NCI-H2227 treated with DMSO at 0.1 percent for 48 hours (cell line): Measurements from ENCODE around the gene ADAMTS10.
"Not testable (repeated sequence)": the region's sequence is repeated elsewhere in the genome, so short reads cannot be mapped to it uniquely, and the experiment has no call there.

Experiments used
- DNase-seq: peaks from one replicate; lab custom pipeline; 2025; lab: John Stamatoyannopoulos, UW

The ADAMTS10 gene

DNA sequence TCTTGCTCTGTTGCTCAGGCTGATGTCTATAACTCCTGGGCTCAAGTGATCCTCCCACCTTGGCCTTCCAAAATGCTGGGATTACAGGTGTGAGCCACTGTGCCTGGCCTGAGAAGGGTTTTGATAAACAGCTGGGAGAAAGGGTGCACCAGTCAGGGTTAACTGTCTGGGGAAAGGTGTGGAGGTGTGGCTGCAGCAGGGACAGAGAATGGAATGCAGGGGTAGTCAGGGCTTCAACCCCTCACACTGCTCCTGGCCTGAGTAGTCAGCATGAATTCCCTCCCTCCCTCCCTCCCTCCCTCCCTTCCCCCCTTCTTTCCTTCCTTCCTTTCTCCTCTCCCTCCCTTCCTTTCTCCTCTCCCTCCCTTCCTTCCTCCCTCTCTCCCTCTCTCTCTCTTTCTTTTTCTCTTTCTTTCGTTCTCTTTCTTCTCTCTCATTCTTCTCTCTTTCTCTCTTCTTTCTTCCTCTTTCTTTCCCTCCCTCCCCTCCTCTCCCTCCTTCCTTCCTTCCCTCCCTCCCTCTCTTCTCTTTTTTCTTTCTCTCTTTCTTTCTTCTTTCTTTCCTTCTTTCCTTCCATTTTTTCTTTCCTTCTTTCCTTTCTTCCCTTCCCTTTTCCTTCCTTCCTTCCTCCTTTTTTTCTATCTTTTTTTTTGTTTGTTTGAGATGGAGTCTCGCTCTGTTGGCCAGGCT is 49.3 kb downstream of the ADAMTS10 start:
- no peak for DNase-seq

GRCh38 chr19:8558325-8558724 is 52.2 kb downstream of the ADAMTS10 start:
- DNase-seq = no peak

DNA sequence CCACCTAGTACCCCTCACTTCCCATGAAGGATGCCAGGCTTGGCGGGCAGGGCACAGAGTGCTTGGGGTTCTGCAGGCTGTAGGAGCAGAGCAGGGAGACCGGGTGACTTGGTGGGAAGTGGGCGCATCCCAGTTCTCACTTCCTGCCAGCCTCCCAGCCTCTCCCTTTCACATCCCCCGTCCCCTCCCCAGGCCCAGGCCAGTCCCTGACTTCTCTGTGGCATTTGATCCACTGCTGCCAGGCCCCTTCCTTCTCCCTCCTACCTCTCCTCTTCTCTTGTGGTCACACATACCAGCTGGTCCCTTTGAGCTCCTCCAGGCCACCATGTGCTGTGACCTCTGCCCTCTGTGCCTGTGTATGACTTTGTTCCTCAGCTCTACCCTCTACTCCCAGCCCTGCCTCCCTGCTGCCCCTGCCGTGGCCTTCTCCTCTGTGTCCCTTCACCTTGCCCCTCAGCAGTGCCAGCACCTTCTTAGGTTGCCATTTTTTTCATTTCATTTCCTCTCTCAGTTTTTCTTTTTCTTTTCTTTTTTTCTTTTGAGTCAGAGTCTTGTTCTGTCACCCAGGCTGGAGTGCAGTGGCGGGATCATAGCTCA is 52.8 kb downstream of the ADAMTS10 start:
- no peak for DNase-seq

DNA sequence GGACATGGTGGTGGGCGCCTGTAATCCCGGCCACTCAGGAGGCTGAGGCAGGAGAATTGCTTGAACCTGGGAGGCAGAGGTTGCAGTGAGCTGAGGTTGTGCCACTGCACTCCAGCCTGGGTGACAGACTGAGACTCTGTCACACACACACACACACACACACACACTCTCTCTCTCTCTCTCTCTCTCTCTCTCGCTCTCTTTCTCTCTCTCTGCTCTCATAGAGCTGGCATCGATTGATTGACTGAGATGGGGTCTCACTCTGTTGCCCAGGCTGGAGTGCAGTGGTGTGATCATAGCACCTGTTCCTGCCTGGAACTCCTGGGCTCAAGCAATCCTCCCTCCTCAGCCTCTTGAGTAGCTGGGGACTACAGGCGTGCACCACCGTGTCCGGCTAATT is 56.8 kb downstream of the ADAMTS10 start:
- DNase-seq = not testable (repeated sequence)

DNA sequence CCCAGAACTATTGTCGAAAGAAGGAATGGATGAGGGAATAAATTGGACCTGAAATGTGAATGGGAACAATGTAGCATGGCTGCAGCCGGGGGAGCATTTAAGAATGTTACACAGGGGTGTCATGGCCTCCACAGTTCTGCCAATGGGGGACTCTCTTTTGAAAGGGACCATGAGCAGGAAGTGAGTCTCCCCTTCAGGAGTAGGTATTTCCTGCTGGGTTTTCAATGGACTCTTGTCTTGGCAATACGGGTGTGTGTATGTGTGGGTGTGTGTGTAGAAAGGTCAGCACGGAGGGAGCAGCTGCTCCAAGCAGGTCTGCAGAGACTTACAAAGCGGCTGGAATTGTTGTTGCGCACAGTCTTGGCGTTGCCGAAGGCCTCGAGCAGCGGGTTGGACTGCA is 57.7 kb downstream of the ADAMTS10 start:
- DNase-seq = no peak

DNA sequence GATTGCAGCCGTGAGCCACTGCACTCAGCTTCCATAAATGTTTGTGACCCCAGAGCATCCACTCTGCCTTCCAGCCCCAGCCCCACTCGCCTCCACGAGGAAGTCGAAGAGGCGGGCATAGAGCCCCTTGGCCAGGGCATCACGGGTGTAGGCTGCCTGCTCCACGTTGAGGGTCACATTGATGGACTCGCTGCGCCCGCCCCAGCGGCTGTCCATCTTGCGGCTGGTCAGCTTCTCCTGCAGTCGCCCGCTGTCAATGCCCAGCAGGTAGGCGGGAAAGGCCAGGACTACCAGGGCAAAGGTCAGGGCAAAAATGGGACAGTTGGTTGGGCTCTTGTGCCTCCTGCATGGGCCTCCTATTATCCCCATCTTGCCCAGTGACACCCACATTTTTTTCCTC is 60.4 kb downstream of the ADAMTS10 start:
- DNase-seq = no peak

- no peak for DNase-seq
Observed at GRCh38 chr19:8545743-8546142, 64.8 kb downstream of the ADAMTS10 start.

- no peak for DNase-seq
Observed at GRCh38 chr19:8544168-8544567, 66.3 kb downstream of the ADAMTS10 start.

GRCh38 chr19:8539621-8540149 is 70.8 kb downstream of the ADAMTS10 start:
- no peak for DNase-seq

GRCh38 chr19:8537099-8537498 is 73.4 kb downstream of the ADAMTS10 start:
- DNase-seq = no peak

GRCh38 chr19:8536282-8536681 is 74.2 kb downstream of the ADAMTS10 start:
- DNase-seq = no peak

DNA sequence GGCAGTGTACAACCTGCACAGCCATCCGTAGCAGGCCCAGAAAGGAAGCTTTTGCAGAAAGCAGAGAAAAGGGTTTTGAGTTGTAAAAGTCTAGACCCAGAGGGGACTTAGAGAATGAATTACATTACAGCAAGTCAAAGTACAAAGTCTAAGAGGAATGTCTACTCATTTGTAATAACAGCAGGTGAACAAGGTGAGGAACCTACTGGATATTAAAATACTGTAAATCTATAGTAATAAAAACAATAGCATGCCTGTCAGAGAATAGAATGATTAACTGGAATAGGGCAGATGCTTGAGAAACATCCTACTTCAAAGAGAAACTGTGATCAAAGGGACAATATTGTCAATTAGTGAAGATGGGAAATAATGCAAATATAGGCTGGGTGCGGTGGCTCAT is 78.3 kb downstream of the ADAMTS10 start:
- DNase-seq = no peak

GRCh38 chr19:8531470-8531869 is 79.0 kb downstream of the ADAMTS10 start:
- DNase-seq = no peak
